Lower leg skin (tissue), 3 donors: Measurements from ENCODE around the gene TLE5.

Source experiments
- POLR2A ChIP-seq, 2 donors: fragments of 450-650 bp; IDR thresholded peaks; one replicate each; pipeline ENCODE4 v1.6.1; 2016 to 2017; ENCODE audit warnings: antibody characterized with exemption in 2 of 2, mild to moderate bottlenecking in 1 of 2, moderate library complexity in 1 of 2
- TF ChIP-seq, protein P1 (sequence below), 3 donors: fragments of 450-650 bp; IDR thresholded peaks; one replicate each; pipeline ENCODE4 v1.5.1; 2016; ENCODE audit warnings: antibody characterized with exemption in 3 of 3, mild to moderate bottlenecking in 3 of 3, moderate library complexity in 2 of 3

DNA sequence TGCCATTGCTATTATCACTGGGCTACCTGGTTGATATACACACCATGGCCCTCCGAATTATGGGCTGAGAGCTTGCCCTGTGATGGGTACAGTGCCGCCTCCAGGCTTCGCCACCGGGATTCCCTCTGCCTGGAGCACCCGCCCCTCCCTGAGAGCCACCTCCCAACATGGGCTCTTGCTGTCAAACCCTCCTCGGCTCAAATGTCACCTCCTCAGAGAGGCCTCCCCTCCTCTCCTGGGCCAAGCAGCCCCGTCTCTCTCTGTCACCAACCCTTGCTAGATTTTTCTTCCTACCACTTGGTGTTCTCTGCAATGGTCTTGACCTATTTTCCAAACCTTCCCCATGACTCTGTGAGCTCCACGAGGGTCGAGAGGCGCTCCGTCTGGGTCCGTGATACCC is 21.0 kb downstream of the TLE5 start:
- TF ChIP-seq, protein P1, sequence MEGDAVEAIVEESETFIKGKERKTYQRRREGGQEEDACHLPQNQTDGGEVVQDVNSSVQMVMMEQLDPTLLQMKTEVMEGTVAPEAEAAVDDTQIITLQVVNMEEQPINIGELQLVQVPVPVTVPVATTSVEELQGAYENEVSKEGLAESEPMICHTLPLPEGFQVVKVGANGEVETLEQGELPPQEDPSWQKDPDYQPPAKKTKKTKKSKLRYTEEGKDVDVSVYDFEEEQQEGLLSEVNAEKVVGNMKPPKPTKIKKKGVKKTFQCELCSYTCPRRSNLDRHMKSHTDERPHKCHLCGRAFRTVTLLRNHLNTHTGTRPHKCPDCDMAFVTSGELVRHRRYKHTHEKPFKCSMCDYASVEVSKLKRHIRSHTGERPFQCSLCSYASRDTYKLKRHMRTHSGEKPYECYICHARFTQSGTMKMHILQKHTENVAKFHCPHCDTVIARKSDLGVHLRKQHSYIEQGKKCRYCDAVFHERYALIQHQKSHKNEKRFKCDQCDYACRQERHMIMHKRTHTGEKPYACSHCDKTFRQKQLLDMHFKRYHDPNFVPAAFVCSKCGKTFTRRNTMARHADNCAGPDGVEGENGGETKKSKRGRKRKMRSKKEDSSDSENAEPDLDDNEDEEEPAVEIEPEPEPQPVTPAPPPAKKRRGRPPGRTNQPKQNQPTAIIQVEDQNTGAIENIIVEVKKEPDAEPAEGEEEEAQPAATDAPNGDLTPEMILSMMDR (IDR thresholded peaks at IDR 0.05): no peak
- TF ChIP-seq POLR2A (IDR thresholded peaks at IDR 0.05): no peak
